ENCODE results near the gene IGSF5.

DNA sequence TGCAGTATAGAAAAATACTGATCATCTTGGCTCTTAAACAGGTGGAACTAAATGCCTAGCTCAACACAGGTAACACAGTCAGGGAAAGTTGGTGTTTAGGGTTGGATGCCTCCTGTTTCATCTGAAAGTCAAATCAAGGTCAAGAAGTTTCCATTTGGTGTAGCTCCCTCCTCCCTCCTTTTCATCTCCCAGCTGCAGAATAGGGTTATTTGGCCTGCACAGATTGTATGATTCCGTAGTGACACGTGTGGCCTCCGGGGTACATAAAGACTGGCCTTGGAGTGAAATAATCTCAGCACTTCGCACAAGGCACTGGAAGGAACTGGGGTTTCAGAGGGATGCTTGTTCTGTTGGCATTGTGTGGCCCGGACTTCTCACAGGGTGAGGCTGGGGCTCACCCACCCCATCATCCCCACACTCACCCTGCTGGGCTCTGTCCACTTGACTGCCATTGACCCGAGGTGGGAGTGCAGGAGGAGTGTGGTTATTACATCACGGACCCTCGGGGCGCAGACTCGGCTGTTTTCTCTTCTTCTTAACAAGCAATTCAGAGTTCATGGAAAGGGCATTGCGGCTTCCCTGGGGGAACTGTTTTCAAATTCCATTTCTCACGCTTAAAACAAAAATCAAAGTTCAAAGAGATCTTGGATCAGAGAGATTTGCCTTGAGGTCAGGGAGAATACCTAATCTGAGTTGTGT lies 18.4 kb downstream of the IGSF5 start:
- TF ChIP-seq, protein P1, sequence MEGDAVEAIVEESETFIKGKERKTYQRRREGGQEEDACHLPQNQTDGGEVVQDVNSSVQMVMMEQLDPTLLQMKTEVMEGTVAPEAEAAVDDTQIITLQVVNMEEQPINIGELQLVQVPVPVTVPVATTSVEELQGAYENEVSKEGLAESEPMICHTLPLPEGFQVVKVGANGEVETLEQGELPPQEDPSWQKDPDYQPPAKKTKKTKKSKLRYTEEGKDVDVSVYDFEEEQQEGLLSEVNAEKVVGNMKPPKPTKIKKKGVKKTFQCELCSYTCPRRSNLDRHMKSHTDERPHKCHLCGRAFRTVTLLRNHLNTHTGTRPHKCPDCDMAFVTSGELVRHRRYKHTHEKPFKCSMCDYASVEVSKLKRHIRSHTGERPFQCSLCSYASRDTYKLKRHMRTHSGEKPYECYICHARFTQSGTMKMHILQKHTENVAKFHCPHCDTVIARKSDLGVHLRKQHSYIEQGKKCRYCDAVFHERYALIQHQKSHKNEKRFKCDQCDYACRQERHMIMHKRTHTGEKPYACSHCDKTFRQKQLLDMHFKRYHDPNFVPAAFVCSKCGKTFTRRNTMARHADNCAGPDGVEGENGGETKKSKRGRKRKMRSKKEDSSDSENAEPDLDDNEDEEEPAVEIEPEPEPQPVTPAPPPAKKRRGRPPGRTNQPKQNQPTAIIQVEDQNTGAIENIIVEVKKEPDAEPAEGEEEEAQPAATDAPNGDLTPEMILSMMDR (IDR thresholded peaks at IDR 0.05; ENCODE audit: insufficient read depth, low read length), result no peak
- TF ChIP-seq POLR2AphosphoS5 (IDR thresholded peaks at IDR 0.05; ENCODE audit: low read depth), result no peak
- TF ChIP-seq SPI1 (IDR thresholded peaks at IDR 0.05; ENCODE audit: borderline replicate concordance, low read depth), result no peak
- TF ChIP-seq, protein P2, sequence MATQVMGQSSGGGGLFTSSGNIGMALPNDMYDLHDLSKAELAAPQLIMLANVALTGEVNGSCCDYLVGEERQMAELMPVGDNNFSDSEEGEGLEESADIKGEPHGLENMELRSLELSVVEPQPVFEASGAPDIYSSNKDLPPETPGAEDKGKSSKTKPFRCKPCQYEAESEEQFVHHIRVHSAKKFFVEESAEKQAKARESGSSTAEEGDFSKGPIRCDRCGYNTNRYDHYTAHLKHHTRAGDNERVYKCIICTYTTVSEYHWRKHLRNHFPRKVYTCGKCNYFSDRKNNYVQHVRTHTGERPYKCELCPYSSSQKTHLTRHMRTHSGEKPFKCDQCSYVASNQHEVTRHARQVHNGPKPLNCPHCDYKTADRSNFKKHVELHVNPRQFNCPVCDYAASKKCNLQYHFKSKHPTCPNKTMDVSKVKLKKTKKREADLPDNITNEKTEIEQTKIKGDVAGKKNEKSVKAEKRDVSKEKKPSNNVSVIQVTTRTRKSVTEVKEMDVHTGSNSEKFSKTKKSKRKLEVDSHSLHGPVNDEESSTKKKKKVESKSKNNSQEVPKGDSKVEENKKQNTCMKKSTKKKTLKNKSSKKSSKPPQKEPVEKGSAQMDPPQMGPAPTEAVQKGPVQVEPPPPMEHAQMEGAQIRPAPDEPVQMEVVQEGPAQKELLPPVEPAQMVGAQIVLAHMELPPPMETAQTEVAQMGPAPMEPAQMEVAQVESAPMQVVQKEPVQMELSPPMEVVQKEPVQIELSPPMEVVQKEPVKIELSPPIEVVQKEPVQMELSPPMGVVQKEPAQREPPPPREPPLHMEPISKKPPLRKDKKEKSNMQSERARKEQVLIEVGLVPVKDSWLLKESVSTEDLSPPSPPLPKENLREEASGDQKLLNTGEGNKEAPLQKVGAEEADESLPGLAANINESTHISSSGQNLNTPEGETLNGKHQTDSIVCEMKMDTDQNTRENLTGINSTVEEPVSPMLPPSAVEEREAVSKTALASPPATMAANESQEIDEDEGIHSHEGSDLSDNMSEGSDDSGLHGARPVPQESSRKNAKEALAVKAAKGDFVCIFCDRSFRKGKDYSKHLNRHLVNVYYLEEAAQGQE (IDR thresholded peaks at IDR 0.05; ENCODE audit: insufficient replicate concordance, low read depth), result no peak
- no peak for TF ChIP-seq GABPA (IDR thresholded peaks at IDR 0.05; ENCODE audit: low read depth)

Data from HL-60 (cell line).